NCI-H2171 (cell line): ENCODE data around the gene FZD10.

Source experiments
- DNase-seq: peaks from one replicate; lab custom pipeline; 2025; lab: John Stamatoyannopoulos, UW

Gene FZD10

GRCh38 chr12:130132831-130133511, 29.3 kb upstream of the FZD10 start:
- no peak for DNase-seq

- DNase-seq = no peak
These were observed 28.3 kb upstream of the FZD10 start for GRCh38 chr12:130133851-130134562.

DNA sequence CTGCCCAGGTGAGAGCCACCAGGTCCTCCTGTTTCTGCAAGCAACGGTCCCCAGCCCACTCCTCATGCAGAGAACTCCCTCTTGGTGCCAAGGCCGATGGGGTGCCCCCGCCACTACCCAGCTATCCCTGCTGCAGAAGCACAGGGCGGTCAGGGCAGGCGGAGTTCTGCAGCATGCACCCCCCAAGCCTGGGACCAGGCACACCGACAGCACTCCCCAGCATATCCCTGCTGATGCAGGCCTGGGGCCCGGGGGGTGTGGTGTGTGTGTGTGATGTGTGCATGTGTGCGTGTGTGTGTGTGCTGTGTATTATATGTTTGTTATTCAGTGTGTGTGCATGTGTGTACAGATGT, 27.7 kb upstream of the FZD10 start:
- DNase-seq = no peak

DNA sequence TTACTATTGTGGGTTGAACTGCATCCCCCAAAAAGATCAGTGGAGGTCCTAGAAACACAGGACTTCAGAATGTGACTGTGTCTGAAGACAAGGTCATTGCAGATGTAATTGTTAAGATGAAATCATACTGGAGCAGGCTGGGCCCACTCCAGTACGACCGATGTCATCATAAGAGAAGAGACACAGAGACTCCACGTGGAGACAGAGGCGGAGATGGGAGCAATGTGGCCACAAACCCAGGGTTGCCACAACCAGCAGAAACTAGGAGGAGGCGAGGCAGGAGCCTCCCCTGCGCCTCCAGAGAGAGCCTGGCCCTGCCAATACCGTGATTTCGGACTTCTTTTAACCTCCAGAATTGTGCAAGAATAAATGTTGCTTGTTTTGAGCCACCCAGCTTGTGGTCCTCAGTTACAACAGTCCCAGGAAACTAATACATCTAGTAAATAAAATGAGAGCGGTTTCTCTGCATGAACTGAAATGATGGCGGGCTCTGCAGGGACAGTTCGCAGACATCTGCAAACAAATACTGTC, 25.7 kb upstream of the FZD10 start:
- no peak for DNase-seq

DNA sequence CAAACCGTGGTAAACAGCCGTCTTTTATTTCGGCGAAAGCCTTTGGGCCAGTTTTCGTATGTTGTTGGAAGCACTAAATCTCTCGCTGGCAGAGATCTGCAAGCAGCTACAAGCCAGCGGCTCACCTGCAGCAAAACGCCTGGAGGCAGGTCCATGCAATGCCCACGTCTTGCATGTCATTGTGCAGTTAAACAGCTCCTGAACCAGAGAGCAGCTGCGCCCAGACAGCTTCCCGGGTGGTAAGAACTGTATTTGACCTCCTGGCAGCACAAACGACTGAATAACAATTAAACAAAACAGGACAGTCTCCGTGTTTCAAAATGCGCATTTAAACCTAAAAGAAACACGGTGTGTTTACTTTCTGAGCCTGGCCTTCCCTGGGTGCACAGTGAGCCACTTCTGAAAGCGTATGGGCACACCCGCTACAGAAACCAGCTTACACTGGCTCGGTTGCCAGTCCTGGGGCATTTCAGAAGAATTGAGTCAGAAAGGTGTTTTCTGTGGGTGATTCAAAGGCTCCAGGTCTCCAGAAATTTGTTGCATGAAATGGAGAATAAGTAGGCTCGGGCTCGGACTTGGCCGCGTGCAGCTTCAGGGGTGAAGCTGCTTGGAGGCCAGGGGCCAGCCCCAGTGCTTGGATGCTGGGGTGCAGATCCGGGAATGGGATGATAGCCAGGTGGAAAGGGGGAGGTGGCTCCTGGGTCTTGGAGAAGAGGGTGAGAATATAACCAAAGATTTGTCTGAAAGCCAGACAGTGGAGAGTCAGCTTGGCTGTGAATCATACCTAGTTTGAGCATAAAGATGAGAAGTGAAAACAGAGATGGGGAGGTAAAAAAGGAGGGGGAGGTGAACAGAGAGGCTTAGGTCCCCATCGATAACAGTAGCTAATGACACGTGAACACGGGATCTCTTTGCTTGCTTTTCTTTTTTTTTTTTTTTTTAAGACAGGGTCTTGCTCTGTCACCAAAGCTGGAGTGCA, 24.9 kb upstream of the FZD10 start:
- no peak for DNase-seq

DNA sequence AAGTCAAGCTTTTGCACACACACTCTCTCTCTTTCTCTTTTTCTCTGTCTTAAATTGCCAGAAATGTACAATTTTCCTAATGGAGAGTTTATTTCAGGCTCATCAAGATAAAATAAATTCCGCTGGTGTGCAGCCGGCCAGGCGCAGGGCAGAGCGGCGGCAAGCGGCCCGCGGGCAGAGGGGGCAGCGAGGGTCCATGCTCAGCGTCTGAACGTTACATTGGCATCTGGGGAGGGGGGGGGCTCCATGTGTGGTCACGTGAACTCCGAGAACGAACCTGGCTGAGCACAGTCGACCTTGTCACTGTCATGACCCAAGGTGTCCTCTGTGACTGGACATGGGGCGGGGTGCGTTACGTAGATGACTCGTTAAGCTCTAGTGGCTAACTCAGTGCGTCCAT, 23.8 kb upstream of the FZD10 start:
- DNase-seq = no peak

- no peak for DNase-seq
These were observed 22.5 kb upstream of the FZD10 start for GRCh38 chr12:130139567-130140421.

GRCh38 chr12:130141105-130141504, 21.2 kb upstream of the FZD10 start:
- DNase-seq = no peak

DNA sequence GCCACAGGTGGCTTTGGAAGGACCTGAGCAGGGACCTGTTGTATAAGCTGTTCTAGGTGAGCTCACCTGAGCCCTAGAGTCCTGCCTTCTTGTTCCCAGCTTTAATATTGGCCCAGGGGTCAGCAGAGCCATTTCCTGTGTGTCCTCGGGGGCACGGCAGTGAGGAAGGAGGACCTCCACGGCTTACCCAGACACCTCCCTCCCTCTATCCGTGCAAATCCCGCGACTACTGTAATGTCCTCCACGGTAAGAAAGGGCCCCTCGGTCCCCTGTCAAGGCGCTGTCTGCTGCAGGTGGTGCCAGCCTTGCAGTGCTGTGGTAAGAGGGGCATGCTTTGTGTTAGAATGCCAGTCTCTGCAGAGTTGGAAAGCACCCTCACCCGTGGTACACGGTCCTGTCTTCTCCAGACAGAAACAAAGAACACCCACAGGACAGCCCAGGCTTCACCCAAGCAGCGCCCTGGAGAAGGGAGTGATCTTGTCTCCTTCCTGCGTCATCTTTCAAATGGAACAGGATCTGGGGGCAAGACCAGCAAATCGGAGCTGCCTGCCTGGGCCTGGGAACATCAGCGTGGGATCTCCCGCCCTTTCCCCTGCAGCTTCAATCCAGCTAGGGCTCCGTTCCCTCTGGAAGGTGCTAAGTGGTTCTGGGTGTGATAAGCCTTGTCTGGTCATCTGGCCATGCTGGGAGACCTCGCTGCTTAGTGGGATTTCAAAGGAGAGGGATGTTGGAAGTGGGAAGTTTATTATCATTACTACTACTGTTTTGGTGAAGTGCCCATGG, 20.2 kb upstream of the FZD10 start:
- no peak for DNase-seq

DNA sequence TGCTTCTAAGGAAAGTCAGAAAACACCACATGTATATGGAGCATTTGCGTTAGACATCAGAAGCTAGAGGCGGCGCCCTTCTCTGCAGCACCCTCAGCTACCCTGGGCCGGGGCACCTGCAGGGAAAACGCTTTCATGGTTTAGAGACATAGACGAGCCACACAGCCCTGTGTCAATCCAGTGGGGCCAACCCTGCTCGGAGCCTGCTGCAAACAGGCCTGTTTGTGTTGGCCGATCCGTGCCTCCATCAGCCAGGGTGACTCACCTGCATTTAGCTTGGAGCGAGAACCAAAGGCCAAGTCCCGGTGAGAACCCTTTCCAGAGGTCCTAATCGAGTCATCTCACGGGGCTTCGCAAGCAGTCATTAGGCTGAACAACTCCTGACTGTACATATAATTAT, 19.5 kb upstream of the FZD10 start:
- DNase-seq = no peak

GRCh38 chr12:130143136-130143535, 19.1 kb upstream of the FZD10 start:
- DNase-seq = no peak

DNA sequence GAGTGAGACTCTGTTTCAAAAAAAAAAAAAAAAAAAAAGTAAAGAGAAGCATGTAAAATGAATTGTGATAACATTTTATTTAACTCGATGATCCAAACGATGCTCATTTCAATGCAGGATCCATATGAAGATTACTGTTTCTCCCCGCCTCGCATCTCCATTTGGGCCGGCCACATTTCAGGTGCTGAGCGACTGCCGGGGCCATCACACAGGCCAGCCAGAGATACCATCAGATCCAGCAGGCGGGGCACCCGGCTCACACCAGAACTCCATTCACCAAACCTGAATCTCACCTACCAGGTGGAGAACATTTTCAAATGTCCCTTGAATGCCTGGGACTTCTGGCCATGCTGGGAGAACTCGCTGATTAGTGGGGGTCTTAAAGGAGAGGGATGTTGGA, 18.0 kb upstream of the FZD10 start:
- no peak for DNase-seq

DNA sequence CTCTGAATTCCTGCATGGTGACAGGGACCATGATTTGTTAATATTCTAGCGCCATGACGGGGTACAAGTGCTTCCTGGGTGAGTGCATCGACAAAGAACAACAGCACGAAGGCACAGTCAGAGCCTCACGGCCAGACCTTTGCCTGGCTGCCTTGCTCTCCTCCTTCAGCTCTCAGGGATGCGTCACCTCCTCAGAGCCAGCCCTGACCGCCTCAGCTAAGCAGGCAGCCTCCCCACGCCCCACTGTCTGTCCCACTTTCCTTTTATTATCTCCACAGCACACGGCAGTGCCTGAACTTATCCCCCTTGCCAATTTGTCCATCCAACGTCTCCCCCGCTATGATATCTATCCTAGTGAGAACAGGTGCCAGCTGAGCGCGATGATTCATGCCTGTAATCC, 16.5 kb upstream of the FZD10 start:
- no peak for DNase-seq

GRCh38 chr12:130146176-130146931, 15.9 kb upstream of the FZD10 start:
- no peak for DNase-seq

GRCh38 chr12:130147875-130148596, 14.2 kb upstream of the FZD10 start:
- DNase-seq = no peak

- DNase-seq = no peak
These were observed 10.4 kb upstream of the FZD10 start for GRCh38 chr12:130151846-130152245.

GRCh38 chr12:130152386-130152785, 9.9 kb upstream of the FZD10 start:
- no peak for DNase-seq

DNA sequence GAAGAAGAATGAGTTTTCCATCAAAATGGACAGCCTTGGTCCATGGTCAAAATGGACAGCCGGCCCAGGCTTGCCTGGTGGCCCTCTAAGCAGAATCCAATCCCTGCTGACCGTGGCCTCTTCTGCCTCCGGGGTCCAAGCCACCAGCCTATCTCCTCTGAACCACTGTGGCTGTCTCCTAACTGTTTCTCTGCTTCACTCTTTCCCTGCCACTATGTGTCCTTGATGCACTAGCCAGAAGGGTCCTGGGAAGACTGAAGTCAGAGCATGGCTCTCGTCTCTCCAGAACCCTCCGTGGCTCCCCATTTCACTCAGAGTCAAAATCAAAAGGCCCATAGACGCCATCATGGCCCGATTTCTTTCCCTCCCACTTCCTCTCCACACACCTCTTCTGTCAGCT, 8.5 kb upstream of the FZD10 start:
- DNase-seq = no peak
